Hematopoietic multipotent progenitor cell treated with erythropoietin and hydrocortisone succinate and interleukin-3 and kit ligand, for 15 days (in vitro differentiated cells): ENCODE measurements around the gene RAB31.

Source experiments
- DNase-seq: peaks from one replicate; pipeline ENCODE4 v3.0.0-alpha.2; 2015; ENCODE audit warnings: low spot score

RAB31 gene

DNA sequence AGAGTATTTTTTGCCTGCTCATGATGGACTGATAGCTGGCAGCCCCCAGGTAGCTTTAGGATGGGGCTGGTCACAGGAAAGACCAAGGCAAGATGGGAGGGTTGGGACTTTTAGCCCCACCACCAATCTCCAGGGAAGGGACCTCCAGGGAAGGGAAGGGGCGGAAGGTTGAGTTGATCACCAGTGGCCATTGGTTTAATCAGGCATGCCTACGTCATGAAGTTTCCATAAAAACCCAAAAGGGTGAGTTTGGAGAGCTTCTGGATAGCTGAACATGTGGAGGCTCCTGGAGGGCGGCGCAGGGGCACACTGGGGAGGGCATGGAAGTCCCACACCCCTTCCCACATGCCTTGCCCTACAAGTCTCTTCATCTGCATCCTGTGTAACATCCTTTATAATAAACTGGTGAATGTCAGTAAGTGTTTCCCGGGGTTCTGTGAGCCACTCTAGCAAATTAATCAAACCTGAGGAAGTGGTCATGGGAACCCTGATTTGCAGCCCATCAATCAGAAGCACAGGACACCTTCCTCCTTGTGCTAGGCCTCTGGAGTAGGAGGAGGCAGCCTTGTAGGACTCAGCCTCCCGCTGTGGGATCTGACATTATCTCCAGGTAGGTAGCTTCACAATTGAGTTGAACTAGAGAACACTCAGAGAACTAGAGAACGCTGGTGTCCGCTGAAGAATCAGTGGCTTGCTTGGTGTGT is 30.3 kb downstream of the RAB31 start:
- DNase-seq = no peak

DNA sequence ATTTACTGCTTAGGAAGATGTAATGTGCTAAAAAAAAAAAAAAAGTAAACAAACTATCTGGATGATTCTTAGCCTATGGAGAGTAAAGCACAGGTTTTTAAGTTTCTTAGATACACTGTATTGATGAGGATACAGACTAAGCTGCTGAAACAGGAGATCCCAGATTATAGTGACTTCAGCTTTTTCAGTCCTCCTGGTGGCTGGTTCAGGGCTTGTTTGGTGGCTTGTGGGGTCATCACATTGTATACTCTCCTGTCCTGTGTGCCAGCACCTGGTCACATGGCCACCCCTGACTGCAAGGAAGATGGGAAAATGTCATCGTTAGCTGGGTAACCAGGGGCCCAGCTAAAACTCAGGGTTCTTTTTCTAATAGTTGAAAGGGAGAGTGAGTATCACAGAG is 31.4 kb downstream of the RAB31 start:
- no peak for DNase-seq

DNA sequence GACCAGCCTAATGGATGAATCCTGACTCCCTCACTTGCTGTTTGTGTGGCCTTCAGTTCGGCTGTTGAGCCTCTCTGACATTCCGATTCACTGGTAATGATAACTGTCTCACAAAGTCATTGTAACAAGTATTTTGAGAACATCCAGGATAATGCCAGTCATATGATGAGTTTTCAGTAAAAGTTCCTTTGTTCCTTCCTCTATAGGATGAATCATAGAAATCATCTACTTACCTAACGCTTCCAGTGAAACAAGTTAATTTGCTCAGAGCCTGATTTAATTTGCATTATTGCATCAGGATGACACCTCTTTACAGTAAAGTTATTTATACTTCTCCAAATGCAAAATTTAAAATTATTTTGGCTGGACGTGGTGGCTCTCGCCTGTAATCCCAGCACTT is 32.0 kb downstream of the RAB31 start:
- no peak for DNase-seq

DNA sequence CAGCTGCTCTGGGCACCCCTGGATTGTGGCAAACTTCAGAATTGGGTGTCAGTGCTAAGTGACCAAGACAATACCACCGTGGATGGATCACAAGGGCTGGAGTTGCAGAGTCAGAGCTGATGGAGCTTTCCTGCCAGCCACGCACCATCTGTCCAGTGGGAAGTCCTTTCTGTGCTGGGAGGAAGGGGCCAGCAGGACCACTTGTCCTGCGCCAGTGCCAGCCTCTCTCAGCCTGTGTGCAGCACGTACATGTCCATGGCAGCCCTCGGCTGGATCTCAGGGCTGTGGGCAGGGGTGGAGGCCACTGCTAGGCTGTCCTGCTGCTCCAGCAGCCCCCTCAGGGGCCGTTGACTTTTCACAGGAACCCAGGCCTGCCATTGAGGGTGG is 33.3 kb downstream of the RAB31 start:
- DNase-seq = no peak

DNA sequence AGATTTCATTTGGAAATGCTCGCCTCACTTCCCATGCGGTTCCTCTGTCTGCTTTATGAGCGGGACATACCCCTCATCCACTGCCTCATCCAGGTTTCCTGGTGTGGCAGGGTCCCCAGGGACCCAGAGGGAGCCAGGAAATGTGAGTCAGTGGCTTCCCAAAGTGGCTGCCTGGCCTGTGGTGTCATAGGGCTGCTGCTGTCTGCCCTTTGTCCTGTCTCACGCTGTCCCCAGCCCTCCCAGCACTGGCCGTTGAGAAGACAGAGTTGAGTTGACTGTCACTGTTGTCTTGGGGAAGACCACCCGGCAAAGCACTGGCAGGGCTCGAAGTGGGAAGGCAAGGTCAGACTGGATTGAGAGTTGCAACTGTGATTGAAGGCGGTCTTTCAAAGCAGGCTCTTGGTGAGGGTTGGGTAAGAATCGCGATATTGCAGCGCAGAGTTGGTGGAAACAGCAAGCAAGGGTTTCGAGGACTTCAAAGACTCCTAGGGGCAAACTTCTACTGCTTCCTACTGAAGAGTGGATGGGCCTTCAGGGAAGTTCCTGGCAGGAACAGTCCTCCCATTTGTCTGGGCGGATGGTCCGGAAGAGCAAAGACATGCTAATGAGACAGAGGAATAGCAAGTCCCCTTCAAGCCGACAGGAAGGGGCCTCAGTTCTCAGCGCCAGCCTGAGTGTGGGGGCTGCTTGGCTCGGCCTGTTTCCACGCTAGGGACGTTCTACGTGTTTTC is 33.9 kb downstream of the RAB31 start:
- DNase-seq = no peak

DNA sequence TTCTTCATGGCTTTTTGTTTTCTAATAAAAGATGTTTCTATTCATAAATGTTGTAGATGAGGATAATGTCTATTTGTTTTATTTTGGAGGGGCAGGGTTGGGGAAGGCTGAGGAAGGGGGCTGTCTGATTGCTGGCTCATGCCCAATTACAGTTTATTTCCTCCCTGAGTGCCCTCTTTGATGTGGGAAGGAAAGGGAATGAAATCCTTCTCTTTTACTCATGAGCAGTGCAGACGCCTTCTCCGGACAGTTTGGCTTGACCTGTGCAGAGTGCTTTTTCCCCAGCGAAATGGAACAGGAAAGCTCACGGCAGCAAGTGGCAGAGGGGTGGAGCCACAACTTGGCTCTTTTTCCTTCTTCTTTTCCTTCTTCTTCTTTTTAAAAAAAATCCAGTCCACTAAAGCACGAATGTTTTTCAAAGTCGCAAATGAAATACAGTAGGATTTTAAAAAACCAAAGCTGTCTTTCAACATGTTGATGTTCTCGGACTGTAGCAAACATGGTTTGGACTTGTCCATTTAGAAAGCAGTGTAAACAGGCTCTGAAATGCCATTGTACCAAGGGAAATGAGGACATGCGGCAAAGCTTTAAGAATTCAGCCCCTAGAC is 34.5 kb downstream of the RAB31 start:
- no peak for DNase-seq

DNA sequence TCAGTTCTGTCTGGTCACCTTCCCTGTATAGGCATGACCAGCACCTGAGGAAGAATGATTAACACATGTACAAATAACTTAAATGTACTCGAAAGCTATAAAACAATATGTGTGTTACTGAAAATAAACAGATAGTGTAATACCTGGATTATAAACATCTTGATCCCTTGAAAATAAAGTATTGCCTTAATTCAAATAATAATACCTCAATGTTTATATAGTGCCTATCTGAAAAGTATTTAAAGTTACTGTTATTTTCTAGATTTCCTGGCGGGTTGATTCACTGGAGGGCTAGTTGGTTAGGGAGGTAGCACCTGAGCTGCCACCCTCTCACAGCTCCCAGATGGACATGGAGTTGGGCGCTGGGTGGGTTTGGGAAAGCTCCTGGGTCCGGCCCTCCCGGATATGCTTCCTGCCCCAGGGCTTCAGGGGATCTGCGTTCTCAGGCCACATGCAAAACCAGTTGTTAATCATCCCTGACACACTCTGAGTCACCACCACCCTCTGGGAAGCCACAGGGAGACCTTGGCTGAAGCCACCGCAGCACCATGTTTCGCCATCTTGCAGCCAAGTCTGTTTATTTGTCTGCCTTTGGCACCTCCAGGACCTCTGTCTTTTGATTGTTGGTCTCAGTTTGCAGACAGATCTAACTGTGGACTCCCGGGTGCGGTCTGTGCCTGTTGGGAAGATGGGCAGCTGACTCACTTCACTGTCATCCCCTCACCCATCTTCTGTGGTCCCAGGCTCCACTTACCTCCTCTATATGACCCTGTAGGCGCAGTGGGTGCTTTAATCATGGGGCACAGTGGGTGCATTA is 35.3 kb downstream of the RAB31 start:
- DNase-seq = no peak

DNA sequence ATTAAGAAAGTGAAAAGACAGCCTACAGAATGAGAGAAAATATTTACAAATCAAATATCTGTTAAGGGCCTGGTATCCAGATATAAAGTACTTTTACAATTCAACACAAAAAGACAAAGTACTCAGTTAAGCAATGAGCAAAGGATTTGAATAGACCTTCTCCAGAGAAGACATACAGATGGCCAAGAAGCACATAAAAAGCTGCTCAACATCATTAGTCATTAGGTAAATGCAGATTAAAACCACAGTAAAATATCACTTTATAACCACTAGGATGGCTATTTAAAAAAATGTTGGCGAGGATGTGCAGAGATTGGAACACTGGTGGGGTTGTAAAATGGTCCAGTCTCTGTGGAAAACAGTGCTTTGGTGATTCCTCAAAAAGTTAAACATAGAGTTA is 38.9 kb downstream of the RAB31 start:
- DNase-seq = no peak

DNA sequence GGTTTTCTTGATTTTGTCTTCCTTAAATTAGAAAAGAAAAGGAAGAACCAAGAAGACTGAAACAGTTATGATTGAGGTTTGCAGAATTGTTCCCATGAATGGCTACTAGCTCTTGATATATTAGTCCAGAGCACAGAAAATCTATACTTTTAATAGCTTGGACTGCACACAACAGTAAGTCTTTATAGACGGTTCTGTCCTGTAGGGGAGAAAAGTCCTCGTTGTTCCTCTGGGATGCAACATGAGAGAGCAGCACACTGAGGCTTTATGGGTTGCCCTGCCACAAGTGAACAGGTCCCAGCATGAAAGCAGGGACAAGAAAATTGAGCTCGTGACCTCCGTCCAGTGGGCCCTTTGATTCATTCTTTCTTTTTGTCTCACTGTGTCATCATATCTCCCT is 41.5 kb downstream of the RAB31 start:
- DNase-seq = no peak

DNA sequence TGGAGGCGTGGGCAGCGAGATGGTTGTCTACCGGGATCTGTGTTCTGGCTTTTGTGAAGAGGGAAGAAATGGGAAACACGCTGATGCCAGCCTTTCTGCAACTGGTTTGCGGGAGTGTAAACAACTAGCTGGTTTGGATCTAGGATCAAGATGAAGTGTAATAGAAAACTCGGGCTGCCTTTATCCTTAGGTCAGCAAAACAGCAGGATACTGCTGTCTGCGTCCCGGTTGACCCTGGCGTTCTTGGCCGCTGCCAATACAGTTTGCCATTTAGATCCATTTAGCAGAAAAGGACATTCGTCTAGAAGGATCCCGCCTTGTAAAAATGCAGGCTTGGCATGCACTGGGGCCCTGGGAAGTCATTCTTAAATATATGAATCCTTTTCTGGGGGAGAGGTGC is 42.0 kb downstream of the RAB31 start:
- DNase-seq = no peak

DNA sequence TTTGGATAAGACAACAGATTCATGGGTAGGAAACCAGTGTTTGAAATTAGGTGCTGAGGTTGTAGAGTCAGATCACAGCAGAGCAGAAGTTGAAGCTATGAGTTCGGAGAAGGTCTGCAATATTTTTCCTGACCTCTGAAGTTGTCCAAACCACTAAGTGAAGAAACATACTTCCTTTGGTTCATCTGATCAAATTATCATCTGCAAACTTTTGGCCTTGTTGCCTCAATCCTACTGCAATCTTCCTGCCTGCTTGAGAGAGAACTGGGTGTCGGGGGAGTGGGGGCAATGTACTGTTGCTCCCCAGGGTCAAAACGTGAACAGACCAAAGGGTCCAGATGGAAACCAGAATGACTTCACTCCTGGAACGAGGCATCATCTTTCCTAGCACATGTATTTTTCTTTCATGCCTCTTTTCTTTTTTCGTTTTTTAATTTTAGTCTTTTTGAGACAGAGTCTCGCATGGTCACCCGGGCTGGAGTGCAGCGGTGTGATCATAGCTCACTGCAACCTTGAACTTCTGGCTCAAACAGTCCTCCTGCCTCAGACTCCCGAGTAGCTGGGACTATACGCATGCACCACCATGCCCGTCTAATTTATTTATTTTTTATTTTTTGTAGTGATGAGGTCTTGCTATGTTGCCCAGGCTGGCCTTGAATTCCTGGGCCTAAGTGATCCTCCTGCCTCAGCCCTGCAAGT is 42.7 kb downstream of the RAB31 start:
- no peak for DNase-seq

DNA sequence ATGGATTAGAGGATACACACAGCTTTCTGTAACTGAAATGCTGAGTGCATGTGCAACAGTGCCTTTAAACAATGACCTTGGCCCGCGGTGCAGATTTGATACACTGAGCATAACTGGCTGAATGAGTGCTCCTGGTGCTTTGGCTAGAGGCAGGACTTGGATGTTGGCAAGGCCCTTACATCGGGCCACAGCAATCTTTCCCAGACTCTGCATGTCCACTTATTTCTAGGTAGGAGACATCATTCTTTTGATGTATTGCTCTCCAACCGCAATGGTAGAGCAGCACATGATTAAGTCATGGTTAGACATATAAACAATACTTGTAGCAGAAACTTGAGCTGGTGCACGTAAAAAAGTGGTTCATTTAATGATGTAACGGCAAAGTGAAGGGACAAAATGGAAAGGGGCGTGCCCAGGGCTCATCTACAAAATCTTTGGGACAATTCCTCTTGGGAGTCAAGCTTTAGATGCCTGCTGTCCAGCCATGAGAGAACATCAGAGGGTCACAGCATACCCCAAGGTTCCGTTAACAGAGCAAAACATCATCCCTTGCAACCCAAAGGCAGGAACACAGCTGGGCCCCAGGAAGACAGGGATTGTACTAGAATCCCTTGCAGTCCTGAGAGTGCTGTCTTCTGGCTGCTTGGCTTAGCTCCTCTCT is 43.4 kb downstream of the RAB31 start:
- DNase-seq = no peak

DNA sequence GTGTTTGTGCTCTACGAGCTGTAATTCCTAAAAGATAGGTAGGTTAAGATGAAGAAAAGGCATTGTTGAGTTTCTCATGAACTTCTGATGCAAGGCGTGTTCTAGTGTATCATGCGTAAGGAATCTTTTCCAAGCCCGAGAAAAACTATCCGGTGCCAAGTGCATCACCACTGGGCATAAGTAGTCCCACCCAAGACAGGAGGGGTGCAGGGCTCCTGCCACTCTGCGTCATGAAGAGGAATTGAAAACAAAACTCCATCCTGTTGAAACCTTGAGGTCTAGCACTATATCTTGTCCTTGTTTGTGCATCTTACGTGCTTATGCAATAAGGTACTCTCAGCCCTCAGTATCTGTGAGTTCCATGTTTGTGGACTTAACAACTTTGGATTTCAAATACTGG is 45.7 kb downstream of the RAB31 start:
- no peak for DNase-seq

DNA sequence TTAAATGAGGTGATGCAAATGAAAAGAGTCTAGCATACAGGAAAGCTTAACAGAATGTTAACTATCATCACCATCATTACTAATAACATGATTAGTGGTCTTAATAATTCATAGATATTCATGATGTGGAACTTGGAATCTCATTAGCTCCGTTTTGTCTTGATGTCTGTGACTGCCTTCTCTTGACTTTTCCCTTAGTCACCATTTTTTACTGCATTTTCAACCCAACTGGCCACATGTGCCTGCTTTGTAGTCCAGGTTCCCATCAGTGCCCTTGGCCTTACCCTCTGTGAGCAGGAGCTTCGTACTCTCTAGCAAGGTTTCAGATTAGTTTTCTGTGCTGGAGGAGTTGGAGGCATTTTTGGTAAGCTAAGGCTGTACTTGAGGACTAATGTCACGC is 47.0 kb downstream of the RAB31 start:
- DNase-seq = no peak

DNA sequence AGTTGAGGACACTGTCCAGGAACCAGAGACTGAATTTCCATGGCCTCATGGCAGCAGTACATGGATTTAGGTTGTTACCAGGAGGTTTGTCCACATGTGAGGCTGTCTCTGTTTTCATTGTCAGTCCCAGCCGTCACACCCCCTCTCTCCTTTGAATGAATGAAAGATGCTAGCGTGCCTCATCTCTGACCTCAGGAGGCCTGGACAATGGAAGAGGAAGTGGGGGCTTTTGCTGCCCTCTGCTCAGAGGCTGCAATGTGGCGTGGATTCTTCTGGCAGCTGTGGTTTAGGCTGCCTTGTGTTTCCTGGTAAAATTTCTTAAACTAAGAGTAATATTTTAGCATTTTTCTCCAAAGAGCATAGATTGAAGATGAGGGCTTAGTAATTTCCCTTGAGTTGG is 47.5 kb downstream of the RAB31 start:
- DNase-seq = no peak

DNA sequence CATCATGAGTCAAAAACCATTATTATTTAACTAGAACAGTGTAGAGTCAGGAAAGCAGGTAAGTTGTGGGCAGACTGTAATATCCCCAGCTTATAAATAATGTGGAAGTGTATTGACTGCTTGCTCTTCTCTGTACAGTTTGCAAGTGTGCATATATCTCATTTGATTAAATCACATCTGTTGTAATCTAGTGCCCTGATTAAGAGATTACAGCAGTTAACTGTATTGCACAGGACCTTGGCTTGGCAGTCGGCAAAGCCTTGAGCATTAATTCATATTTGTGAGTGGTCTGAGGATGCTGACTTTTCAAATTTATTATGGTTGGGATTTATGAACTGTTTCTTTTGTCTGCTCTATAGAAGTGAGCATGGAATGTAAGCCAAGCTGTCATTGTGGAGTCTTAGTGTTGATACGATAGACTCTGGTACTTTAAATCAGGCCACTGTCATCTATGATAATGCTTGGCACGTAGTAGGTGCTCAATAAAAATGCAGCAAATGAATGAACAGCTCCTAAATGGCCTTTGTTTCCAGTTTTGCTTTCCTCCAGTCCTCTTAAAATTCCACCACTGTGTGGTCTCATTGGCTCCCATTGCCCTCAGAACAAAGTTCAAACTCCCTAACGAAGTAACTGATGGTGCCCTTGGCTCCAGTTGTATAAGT is 48.3 kb downstream of the RAB31 start:
- DNase-seq = no peak

DNA sequence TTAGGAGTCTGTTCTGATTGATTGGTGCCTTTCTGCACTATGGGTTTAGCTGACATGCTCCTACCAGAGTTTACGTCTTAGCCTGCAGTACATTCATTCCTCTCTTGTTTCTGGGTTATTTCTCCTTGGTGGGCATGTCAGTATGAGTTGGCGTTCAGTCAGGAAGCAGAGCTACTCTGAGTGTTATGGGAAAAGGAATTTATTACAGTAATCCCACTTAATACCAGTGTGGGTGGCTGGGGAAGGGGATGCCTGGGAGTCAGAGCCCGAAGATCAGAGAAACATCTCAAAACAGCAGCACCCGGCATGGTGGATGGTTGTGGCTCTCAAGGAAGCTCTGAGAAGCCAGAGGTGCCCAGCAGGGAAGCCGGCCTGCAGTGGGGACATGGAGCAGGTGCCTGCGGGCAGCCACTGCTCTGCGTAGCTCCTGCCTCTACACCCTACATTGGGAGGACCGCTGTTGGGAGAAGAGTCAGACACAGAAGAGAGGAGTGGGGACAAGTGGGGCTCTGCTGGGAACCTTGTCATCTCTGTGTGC is 48.9 kb downstream of the RAB31 start:
- DNase-seq = no peak

DNA sequence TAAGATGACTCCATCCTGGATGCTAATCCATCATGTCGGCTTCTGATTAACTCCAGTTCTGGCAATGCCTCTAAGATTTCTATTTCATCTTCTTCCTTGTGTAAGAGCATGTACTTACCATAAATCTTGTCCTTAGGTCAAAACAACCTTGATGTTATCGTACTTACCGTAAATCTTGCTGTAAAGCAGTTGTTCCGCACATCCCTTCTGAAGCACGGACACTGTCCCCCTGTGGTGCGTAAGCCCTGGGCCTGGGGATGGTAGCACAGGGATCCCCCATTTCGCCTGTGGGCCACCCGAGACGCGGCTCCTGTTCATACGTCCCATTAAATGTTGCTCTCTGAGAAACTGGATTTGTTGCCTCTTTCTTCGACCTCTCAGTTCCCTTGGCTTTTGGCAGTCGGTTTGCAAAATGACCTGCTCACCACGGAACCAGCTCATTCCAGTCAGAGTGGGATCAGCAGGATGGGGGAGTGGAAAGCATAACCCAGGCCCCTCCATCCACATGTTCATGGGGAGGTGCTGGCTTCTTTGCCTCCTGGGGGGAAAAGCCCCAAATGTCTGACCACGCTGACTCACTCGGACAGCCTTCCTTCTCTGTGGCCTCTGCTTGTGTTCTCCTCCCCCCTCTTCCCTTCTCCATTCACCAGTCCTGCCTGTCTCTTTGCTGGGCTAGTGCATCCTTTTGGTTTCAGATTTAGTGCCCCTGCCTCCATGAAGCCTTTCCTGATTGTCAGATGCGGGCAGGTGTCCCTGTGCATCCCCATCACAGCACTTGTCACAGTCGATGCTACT is 49.9 kb downstream of the RAB31 start:
- no peak for DNase-seq

DNA sequence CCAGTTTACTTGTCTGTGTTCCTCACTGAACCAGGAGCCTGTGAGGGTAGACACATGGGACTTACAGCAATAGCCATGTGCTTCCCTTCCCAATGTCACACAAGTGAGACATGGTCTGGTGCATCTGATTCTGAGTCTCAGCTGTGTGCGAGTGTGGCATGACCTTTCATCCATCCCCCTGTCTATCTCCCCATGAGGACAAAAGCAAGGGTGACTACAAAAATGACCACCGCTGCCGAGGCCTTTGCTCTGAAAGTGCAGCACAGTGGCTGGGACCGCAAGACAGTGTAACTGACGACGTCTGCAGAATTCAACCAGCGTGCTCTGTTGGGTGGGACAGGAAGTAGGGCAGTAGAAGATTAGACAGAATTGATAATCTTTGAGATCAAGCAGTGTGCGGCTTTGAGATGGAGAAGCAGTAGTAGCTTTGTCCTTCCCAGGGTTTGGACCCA is 50.5 kb downstream of the RAB31 start:
- DNase-seq = no peak

DNA sequence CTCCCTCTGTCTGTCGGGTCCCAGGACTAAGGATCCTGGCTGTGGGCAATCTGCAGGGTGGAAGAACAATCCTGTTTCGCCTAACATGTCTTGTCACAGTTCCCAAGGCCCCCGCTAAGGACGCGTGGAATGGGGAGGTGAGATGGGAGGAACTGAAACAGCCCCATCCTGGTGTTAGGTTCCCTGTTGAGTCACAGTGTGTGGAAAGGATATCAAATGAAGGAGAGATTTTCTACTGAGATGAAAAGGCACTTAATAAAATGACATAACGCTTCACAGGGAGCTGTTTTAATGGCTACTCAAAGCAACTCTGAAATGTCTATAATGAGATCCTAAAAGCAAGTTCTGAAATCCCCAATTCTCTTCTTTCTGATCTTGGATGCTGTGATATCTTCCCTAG is 52.5 kb downstream of the RAB31 start:
- DNase-seq = no peak
